Panc1 (cell line): ENCODE measurements around the gene NHLRC2. TPM values are rescaled to one million over a fixed set of nuclear protein-coding genes. Genes with fewer than 3 reads are reported as not detected.

ENCODE experiments used
- ATAC-seq: fragments of 200-7000 bp; cut with Tn5 transposase; 2 replicates; pipeline ENCODE4 v1.9.1; 2020; ENCODE audit warnings: mild to moderate bottlenecking, moderate library complexity
- BruUV-seq: library from RNA; stranded (reverse); fragments of 400-500 nt; replicated peaks from 2 replicates; lab custom pipeline; 2021; lab: Mats Ljungman, UMichigan
- CTCF ChIA-PET: fragments of 300-600 bp; sonication (Branson Sonifier 250); formaldehyde crosslinking; loops from one replicate; lab custom pipeline; 2022; ENCODE audit warnings: antibody characterized with exemption; lab: Charles Lee
- POLR2A ChIA-PET: fragments of 300-600 bp; sonication (Branson Sonifier 250); formaldehyde crosslinking; loops from one replicate; lab custom pipeline; 2022; ENCODE audit warnings: antibody characterized with exemption; lab: Charles Lee
- DNase-seq: peaks from one replicate; pipeline ENCODE4 v3.0.0-alpha.2; 2010; ENCODE audit warnings: low read depth, low spot score
- H3K27ac ChIP-seq: 2 replicates; pipeline ENCODE4 v1.5.1; 2011; ENCODE audit warnings: mild to moderate bottlenecking, low read length, inconsistent platforms
- H3K27me3 ChIP-seq: fragments of 200-500 bp; sonication (Bioruptor generic); 2 replicates; pipeline ENCODE4 v1.6.0; 2014; ENCODE audit warnings: low read length, inconsistent platforms; ENCODE audit not compliant: control insufficient read depth, insufficient read depth
- H3K36me3 ChIP-seq: fragments of 200-500 bp; sonication (Bioruptor generic); 2 replicates; pipeline ENCODE4 v1.5.1; 2014; ENCODE audit warnings: inconsistent platforms, mild to moderate bottlenecking, low read length, moderate library complexity; ENCODE audit not compliant: control insufficient read depth, insufficient read depth
- H3K4me1 ChIP-seq: 2 replicates; pipeline ENCODE4 v1.5.1; 2011; ENCODE audit warnings: inconsistent platforms, mild to moderate bottlenecking, low read length, moderate library complexity; ENCODE audit not compliant: control insufficient read depth, insufficient read depth
- H3K4me3 ChIP-seq, 2 experiments: 2 replicates each; pipeline ENCODE4 v1.5.1; 2011 to 2012; ENCODE audit warnings: low read depth in 2 of 2, low read length in 2 of 2, mild to moderate bottlenecking in 2 of 2, inconsistent platforms in 1 of 2, moderate library complexity in 1 of 2
- H3K9me3 ChIP-seq: fragments of 200-500 bp; sonication (Bioruptor generic); 2 replicates; pipeline ENCODE4 v1.5.1; 2014; ENCODE audit warnings: low read depth, mild to moderate bottlenecking, inconsistent platforms, low read length, moderate library complexity; ENCODE audit not compliant: control insufficient read depth, insufficient read depth
- CTCF ChIP-seq: fragments of 450-650 bp; IDR thresholded peaks from 2 replicates; pipeline ENCODE4 v1.5.1; 2017; ENCODE audit warnings: mild to moderate bottlenecking
- POLR2AphosphoS5 ChIP-seq: IDR thresholded peaks from 2 replicates; pipeline ENCODE4 v1.6.1; 2012; ENCODE audit warnings: mild to moderate bottlenecking, low read depth, low read length, moderate library complexity
- REST ChIP-seq, 2 experiments: IDR thresholded peaks; 2 replicates each; pipeline ENCODE4 v1.6.1; 2011 to 2012; ENCODE audit warnings: low read depth in 2 of 2, control low read depth in 1 of 2, low read length in 1 of 2, mild to moderate bottlenecking in 1 of 2, moderate library complexity in 1 of 2; ENCODE audit not compliant: insufficient read depth in 1 of 2
- SIN3A ChIP-seq: IDR thresholded peaks from 2 replicates; pipeline ENCODE4 v1.6.1; 2012; ENCODE audit warnings: low read depth, mild to moderate bottlenecking, low read length, moderate library complexity, borderline replicate concordance; ENCODE audit not compliant: insufficient read depth
- TCF7L2 ChIP-seq: IDR thresholded peaks from 2 replicates; pipeline ENCODE4 v1.6.1; 2011; ENCODE audit warnings: mild to moderate bottlenecking, low read depth, low read length, inconsistent platforms
- in situ Hi-C: cut with HindIII; loops from 2 replicates; pipeline ENCODE4 v1.10.0; 2016; ENCODE audit warnings: low sequenced_read_pairs, low pct_unique_long_range_greater_than_20kb
- intact Hi-C: fragments of 100-400 bp; cut with micrococcal nuclease; formaldehyde crosslinking; loops from one replicate; pipeline ENCODE4 v1.10.0; 2022; ENCODE audit not compliant: unreplicated experiment
- total RNA-seq: library from RNA; stranded (reverse); gene quantifications from one replicate; pipeline ENCODE4 v1.2.1, GENCODE V29; 2021; ENCODE audit not compliant: unreplicated experiment

The NHLRC2 gene
- total RNA-seq, 1 experiment from 2014 or later: 47.3 TPM

GRCh38 chr10:113859261-113859660 lies 4.8 kb downstream of the NHLRC2 start:
- ChIA-PET CTCF (no interaction called here), POLR2A (no interaction called here)
- DNase-seq (no peak), ATAC-seq (no peak)
- in situ Hi-C loops: no loop called here
- Histone ChIP-seq H3K4me1 (peaks cover 16% of the 10 kb centered on the region; the same call in 1 of the 2 replicates), H3K27ac (no peak overlapping the region), H3K4me3 (no peak overlapping the region), H3K9me3 (no peaks in the 10 kb centered on the region), H3K36me3 (peaks cover 29% of the 10 kb centered on the region), H3K27me3 (no peaks in the 10 kb centered on the region)
- intact Hi-C loops: no loop called here
- no peak for TF ChIP-seq CTCF
- no TSS peak for BruUV-seq

GRCh38 chr10:113865901-113866300 lies 11.4 kb downstream of the NHLRC2 start:
- in situ Hi-C loops (no loop called here), intact Hi-C loops (no loop called here)
- H3K9me3 ChIP-seq: no peaks in the 10 kb centered on the region

More at GRCh38 chr10:113865901-113866300, 11.4 kb downstream of the NHLRC2 start:
- no peak overlapping the region for H3K27ac ChIP-seq
- no peak for DNase-seq
- no peaks in the 10 kb centered on the region for H3K4me1 ChIP-seq
- BruUV-seq: no TSS peak
- peaks cover 7% of the 10 kb centered on the region; the same call in 1 of the 2 replicates for H3K36me3 ChIP-seq
- ATAC-seq: no peak
- POLR2A ChIA-PET: no interaction called here
- H3K27me3 ChIP-seq: no peaks in the 10 kb centered on the region
- CTCF ChIA-PET: no interaction called here
- no peak overlapping the region for H3K4me3 ChIP-seq
- TF ChIP-seq CTCF (no peak), POLR2AphosphoS5 (no peak), TCF7L2 (no peak), SIN3A (no peak), REST (IDR thresholded peaks at IDR 0.05; ENCODE audit: insufficient read depth in 1 of 2, low read depth in 2 of 2, low read length in 1 of 2) (no peak)
